Upper lobe of left lung (tissue), 6 donors: ENCODE measurements around the gene PPM1M. TPM values are rescaled to one million over a fixed set of nuclear protein-coding genes. Genes with fewer than 3 reads are reported as not detected.

Experiments used
- ATAC-seq, 2 donors: fragments of 200-7000 bp; cut with Tn5 transposase; one replicate each; pipeline ENCODE4 v1.9.1; 2022; ENCODE audit warnings: mild to moderate bottlenecking in 2 of 2, moderate library complexity in 2 of 2; ENCODE audit not compliant: low FRiP score in 2 of 2
- DNase-seq, 2 donors: peaks; one replicate each; pipeline ENCODE4 v3.0.0-alpha.2; 2019 to 2020
- H3K27ac ChIP-seq, 4 donors: fragments of 200-600 bp; sonication (generic); one replicate each; pipeline ENCODE4 v1.5.1; 2016 to 2019
- H3K27me3 ChIP-seq, 4 donors: fragments of 200-600 bp; sonication (generic); one replicate each; pipeline ENCODE4 v1.5.1; 2017 to 2019
- H3K36me3 ChIP-seq, 4 donors: fragments of 200-600 bp; sonication (generic); one replicate each; pipeline ENCODE4 v1.5.1; 2016 to 2019
- H3K4me1 ChIP-seq, 4 donors: fragments of 200-600 bp; sonication (generic); one replicate each; pipeline ENCODE4 v1.5.1; 2018 to 2019
- H3K4me3 ChIP-seq, 4 donors: fragments of 200-600 bp; sonication (generic); one replicate each; pipeline ENCODE4 v1.5.1; 2017 to 2019; ENCODE audit warnings: mild to moderate bottlenecking in 2 of 4, moderate library complexity in 1 of 4
- H3K9me3 ChIP-seq, 4 donors: fragments of 200-600 bp; sonication (generic); one replicate each; pipeline ENCODE4 v1.5.1; 2018 to 2019
- EP300 ChIP-seq, 4 donors: sonication (generic); formaldehyde crosslinking; IDR thresholded peaks; one replicate each; pipeline ENCODE4 v1.5.1; 2017; ENCODE audit warnings: antibody characterized with exemption in 4 of 4, control low read depth in 2 of 4
- POLR2A ChIP-seq, 4 donors: fragments of 450-650 bp; IDR thresholded peaks; one replicate each; pipeline ENCODE4 v1.5.1; 2016 to 2017; ENCODE audit warnings: antibody characterized with exemption in 4 of 4, mild to moderate bottlenecking in 2 of 4
- POLR2AphosphoS5 ChIP-seq, 2 donors: sonication (generic); formaldehyde crosslinking; IDR thresholded peaks; one replicate each; pipeline ENCODE4 v1.5.1; 2017; ENCODE audit warnings: antibody characterized with exemption in 2 of 2
- WGBS, 2 donors: methylation state at CpG; one replicate each; pipeline ENCODE4 v1.1.5; 2017 to 2018; 5-methylcytosine and 5-hydroxymethylcytosine counted together
- total RNA-seq, 6 donors: library from RNA; depleted of rRNA in 4 of 6; stranded (reverse); fragments of >200 nt in 4 of 6; gene quantifications; one replicate each; pipeline versions ENCODE4 v1.1.0 to v1.2.1, GENCODE V29; 2016 to 2021
- TF ChIP-seq, protein P1 (sequence below), 6 experiments: fragments of 450-650 bp in 4 of 6; fragments of 200-600 bp in 2 of 6; sonication (generic) in 2 of 6; IDR thresholded peaks; one replicate each; pipeline ENCODE4 v1.5.1; 2016 to 2019; ENCODE audit warnings: antibody characterized with exemption in 6 of 6
- donor health status: DM: no; HTN: no; CAD: no; lungs with moderate emphysema.
- donor health status: DM: no; HTN: yes; CAD: no; lungs with severe emphysema.

Gene PPM1M
- total RNA-seq, 6 donors from 2014 or later: 18.7 to 68.1 (median 47.8) TPM

DNA sequence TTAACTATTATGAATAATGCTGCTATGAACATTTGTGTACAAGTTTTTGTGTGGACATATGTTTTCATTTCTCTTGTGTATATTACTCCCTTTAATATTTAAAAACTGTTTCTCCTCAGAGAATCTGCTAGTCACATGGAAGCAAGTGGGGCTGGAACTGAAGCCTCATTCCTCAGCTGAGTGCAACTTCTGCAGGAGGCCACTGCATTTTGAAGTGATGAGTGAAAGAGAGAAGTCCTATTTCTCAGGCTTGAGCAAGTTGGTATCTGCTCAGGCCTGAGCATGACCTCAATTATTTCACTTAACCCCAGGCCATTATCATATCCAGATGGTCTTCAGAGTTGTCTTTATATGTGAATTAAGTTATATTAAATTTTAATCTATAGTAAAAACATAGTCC lies 31.7 kb upstream of the PPM1M start:
- H3K36me3 ChIP-seq: peaks cover 33 to 72% (median 64%) of the 10 kb centered on the region in 4 donors
- no peaks in the 10 kb centered on the region for H3K9me3 ChIP-seq

GRCh38 chr3:52215351-52215750 lies 30.2 kb upstream of the PPM1M start:
- ATAC-seq: no peak
- Histone ChIP-seq H3K36me3 (peaks cover 28 to 57% (median 50%) of the 10 kb centered on the region in 4 donors), H3K4me1 (peaks cover 47 to 61% (median 53%) of the 10 kb centered on the region in 4 donors), H3K9me3 (no peaks in the 10 kb centered on the region), H3K27me3 (no peaks in the 10 kb centered on the region), H3K4me3 (no peak overlapping the region), H3K27ac (peak overlapping the region in 1 of 4 donors; percentile 90)
- WGBS, 2 donors: 91 to 97% methylated on average over 7 of the region's 7 CpGs
- TF ChIP-seq, protein P1, sequence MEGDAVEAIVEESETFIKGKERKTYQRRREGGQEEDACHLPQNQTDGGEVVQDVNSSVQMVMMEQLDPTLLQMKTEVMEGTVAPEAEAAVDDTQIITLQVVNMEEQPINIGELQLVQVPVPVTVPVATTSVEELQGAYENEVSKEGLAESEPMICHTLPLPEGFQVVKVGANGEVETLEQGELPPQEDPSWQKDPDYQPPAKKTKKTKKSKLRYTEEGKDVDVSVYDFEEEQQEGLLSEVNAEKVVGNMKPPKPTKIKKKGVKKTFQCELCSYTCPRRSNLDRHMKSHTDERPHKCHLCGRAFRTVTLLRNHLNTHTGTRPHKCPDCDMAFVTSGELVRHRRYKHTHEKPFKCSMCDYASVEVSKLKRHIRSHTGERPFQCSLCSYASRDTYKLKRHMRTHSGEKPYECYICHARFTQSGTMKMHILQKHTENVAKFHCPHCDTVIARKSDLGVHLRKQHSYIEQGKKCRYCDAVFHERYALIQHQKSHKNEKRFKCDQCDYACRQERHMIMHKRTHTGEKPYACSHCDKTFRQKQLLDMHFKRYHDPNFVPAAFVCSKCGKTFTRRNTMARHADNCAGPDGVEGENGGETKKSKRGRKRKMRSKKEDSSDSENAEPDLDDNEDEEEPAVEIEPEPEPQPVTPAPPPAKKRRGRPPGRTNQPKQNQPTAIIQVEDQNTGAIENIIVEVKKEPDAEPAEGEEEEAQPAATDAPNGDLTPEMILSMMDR (IDR thresholded peaks at IDR 0.05): no peak
- no peak for TF ChIP-seq POLR2AphosphoS5 (IDR thresholded peaks at IDR 0.05)
- TF ChIP-seq EP300 (IDR thresholded peaks at IDR 0.05): no peak
- no peak for TF ChIP-seq POLR2A (IDR thresholded peaks at IDR 0.05)
- peak in 1 of 2 donors; percentile 20 for DNase-seq

More for the DNA sequence above, 31.7 kb upstream of the PPM1M start:
- H3K27ac ChIP-seq: no peak overlapping the region
- H3K4me1 ChIP-seq: peaks cover 39 to 55% (median 45%) of the 10 kb centered on the region in 4 donors
- ATAC-seq (no peak), DNase-seq (no peak)
- H3K27me3 ChIP-seq: no peaks in the 10 kb centered on the region
- no peak for TF ChIP-seq POLR2A (IDR thresholded peaks at IDR 0.05)
- no peak for TF ChIP-seq POLR2AphosphoS5 (IDR thresholded peaks at IDR 0.05)
- TF ChIP-seq, protein P1 (IDR thresholded peaks at IDR 0.05): no peak
- TF ChIP-seq EP300 (IDR thresholded peaks at IDR 0.05): no peak
- no peak overlapping the region for H3K4me3 ChIP-seq

- Histone ChIP-seq H3K4me1 (peaks cover 43 to 52% (median 50%) of the 10 kb centered on the region in 4 donors), H3K9me3 (no peaks in the 10 kb centered on the region), H3K4me3 (no peak overlapping the region), H3K36me3 (peaks cover 22 to 43% (median 37%) of the 10 kb centered on the region in 4 donors), H3K27me3 (no peaks in the 10 kb centered on the region), H3K27ac (peak overlapping the region; percentile 75 to 90 (median 79))
- 32 to 34% methylated on average over 12 to 13 of the region's 13 CpGs for WGBS, 2 donors
- TF ChIP-seq, protein P1 (IDR thresholded peaks at IDR 0.05): peak in 1 of 6 experiments; percentile 15
- peak in 2 of 4 donors; percentile 40 to 41 for TF ChIP-seq EP300 (IDR thresholded peaks at IDR 0.05)
- peak; percentile 59 to 83 for TF ChIP-seq POLR2AphosphoS5 (IDR thresholded peaks at IDR 0.05)
- no peak for TF ChIP-seq POLR2A (IDR thresholded peaks at IDR 0.05)
- DNase-seq (peak; percentile 78 to 87), ATAC-seq (peak; percentile 51 to 89)
These were observed 28.8 kb upstream of the PPM1M start for GRCh38 chr3:52216585-52217408.

GRCh38 chr3:52217409-52217805 lies 28.2 kb upstream of the PPM1M start:
- no peak overlapping the region for H3K4me3 ChIP-seq

GRCh38 chr3:52218026-52218425 lies 27.5 kb upstream of the PPM1M start:
- ATAC-seq (no peak), DNase-seq (no peak)
- 62 to 70% methylated on average over 2 to 3 of the region's 3 CpGs for WGBS, 2 donors
- TF ChIP-seq EP300 (IDR thresholded peaks at IDR 0.05) (no peak), POLR2A (IDR thresholded peaks at IDR 0.05) (no peak), POLR2AphosphoS5 (IDR thresholded peaks at IDR 0.05) (no peak)
- TF ChIP-seq, protein P1 (IDR thresholded peaks at IDR 0.05): no peak
- Histone ChIP-seq H3K9me3 (no peaks in the 10 kb centered on the region), H3K4me3 (no peak overlapping the region), H3K4me1 (peaks cover 43 to 52% (median 50%) of the 10 kb centered on the region in 4 donors), H3K36me3 (peaks cover 13 to 31% (median 25%) of the 10 kb centered on the region in 4 donors), H3K27ac (peak overlapping the region; percentile 75 to 90 (median 79)), H3K27me3 (no peaks in the 10 kb centered on the region)

More at GRCh38 chr3:52217409-52217805, 28.2 kb upstream of the PPM1M start:
- H3K27me3 ChIP-seq: no peaks in the 10 kb centered on the region
- H3K27ac ChIP-seq: peak overlapping the region; percentile 75 to 90 (median 79)
- DNase-seq: peak in 1 of 2 donors; percentile 22
- TF ChIP-seq POLR2A (IDR thresholded peaks at IDR 0.05) (no peak), POLR2AphosphoS5 (IDR thresholded peaks at IDR 0.05) (peak in 1 of 2 donors; percentile 1)
- peaks cover 19 to 37% (median 31%) of the 10 kb centered on the region in 4 donors for H3K36me3 ChIP-seq
- peaks cover 43 to 52% (median 50%) of the 10 kb centered on the region in 4 donors for H3K4me1 ChIP-seq
- ATAC-seq: no peak
- no peaks in the 10 kb centered on the region for H3K9me3 ChIP-seq
- WGBS, 2 donors: 49 to 50% methylated on average over 9 to 10 of the region's 10 CpGs
